ENCODE data around the gene GJB1.

DNA sequence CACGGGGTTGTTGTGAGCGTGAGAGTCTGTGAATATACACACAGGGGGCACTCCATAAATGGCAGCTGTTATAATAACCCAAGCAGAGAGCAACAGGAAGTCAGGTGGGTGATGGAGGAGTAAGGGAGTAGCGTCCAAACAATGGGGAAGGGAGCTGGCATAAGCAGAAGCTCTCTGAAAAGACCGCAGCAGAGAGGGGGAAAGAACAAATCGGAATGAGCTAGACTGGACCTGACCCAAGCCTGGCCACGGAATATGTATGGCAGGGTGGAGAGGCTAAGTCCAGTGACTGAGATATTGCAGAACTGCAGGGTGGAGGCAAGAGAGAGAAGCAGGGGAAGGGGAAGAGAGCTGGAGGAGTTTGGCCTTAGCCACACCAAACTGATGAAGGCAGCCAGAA lies 6.5 kb upstream of the GJB1 start:
- TF ChIP-seq ZFP3 (CRISPR knock-in tag; IDR thresholded peaks at IDR 0.05): no peak
- no peak for TF ChIP-seq ZFP30 (CRISPR knock-in tag; IDR thresholded peaks at IDR 0.05)
- TF ChIP-seq OSR1 (CRISPR knock-in tag; IDR thresholded peaks at IDR 0.05): no peak
- TF ChIP-seq ZNF8 (CRISPR knock-in tag; IDR thresholded peaks at IDR 0.05): no peak
- TF ChIP-seq POU6F1 (CRISPR knock-in tag; IDR thresholded peaks at IDR 0.05; ENCODE audit: borderline replicate concordance, low read depth): no peak
- no peak for TF ChIP-seq ARNTL (CRISPR knock-in tag; IDR thresholded peaks at IDR 0.05; ENCODE audit: borderline replicate concordance, low read depth)
- no peak for TF ChIP-seq BACH2 (CRISPR knock-in tag; IDR thresholded peaks at IDR 0.05; ENCODE audit: borderline replicate concordance)

Data from SK-N-SH treated with all-trans-retinoic acid at 6 μM for 48 hours (cell line).